Mesodermal cell (in vitro differentiated cells): ENCODE data around the gene NDST4.

Experiments used
- H3K27ac ChIP-seq: 2 replicates; pipeline ENCODE4 v1.7.0; 2013; ENCODE audit warnings: mild to moderate bottlenecking, low read depth, low read length, moderate library complexity; ENCODE audit not compliant: severe bottlenecking
- H3K36me3 ChIP-seq: 2 replicates; pipeline ENCODE4 v1.7.1; 2013; ENCODE audit warnings: mild to moderate bottlenecking, low read length, moderate library complexity; ENCODE audit not compliant: control insufficient read depth, insufficient read depth
- H3K4me1 ChIP-seq: one replicate; pipeline ENCODE4 v1.7.1; 2013; ENCODE audit warnings: mild to moderate bottlenecking, low read length; ENCODE audit not compliant: insufficient read depth, control insufficient read depth, poor library complexity, severe bottlenecking
- H3K4me3 ChIP-seq: 2 replicates; pipeline ENCODE4 v1.7.0; 2013; ENCODE audit warnings: low read length, control low read depth, mild to moderate bottlenecking; ENCODE audit not compliant: insufficient read depth, poor library complexity, severe bottlenecking; ENCODE audit errors: extremely low read depth
- H3K9me3 ChIP-seq: 2 replicates; pipeline ENCODE4 v1.7.1; 2013; ENCODE audit warnings: mild to moderate bottlenecking, low read length, moderate library complexity; ENCODE audit not compliant: control insufficient read depth
- WGBS, 2 experiments: methylation state at CpG; one replicate each; pipeline ENCODE4 v1.1.5; 2013; ENCODE audit warnings: missing lambda C conversion rate in 2 of 2; ENCODE audit not compliant: insufficient coverage in 2 of 2; 5-methylcytosine and 5-hydroxymethylcytosine counted together

The NDST4 gene

DNA sequence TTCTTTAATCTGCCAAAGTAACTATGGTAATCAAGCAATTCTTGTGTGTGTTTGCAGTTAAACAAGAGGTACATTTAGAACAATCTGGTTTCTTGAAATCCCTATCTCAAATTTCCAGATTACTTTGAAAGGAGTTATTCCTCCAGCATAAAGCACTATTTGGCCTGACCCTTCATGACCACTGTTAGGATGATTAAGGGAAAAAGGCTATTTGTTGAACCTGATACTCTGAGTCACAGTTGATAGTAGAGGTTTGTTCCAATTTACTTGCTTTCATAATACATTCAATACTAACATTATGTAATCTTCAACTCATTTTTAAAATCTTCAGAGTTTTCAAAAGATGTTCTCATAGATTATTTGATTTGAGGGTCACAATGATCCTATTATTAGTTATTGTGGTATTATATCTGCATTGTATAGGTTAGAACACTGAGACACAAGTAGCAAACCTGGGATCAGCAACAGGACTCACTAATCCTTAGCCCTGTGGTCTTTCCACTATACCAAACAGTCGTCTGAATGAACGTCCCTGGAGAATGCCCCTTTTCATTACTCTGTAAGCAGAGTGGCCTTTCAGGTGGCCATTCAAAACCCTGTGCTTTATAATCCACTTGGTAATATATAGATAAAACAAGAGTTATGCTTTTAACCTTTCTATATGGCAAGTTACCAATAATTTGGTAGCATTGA, 8.1 kb upstream of the NDST4 start:
- Histone ChIP-seq H3K4me3 (no peak overlapping the region), H3K4me1 (no peaks in the 10 kb centered on the region), H3K9me3 (no peaks in the 10 kb centered on the region), H3K36me3 (no peaks in the 10 kb centered on the region), H3K27ac (no peak overlapping the region)
- 39% methylated on average over 2 of the region's 2 CpGs; no CpG with 5 or more reads in 1 of the 2 experiments for WGBS, 2 experiments

DNA sequence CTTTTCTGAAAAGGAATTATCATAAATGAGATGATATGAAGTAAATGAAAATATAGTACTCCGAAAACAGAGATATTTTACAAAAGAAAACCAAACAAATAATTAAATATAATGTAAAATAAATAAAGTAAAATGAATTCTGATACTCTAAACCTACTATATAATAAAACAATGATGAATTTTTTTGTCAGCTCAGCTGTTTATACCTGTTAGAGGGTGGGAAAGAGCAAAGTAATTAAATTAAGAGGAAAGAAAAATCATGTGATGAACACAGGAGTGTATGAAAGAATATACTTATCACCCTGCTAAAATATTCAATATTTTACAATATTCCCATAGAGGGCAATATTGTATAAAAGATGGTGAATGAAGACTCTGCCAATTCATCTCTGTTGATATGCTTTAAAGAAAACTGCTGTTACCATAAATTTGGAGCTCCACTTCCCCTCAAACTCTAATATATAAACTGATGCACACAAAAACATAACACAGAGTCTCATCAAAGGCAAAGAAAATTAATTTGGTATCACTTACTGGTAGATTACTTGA, 6.5 kb upstream of the NDST4 start:
- WGBS, 2 experiments: no CpG with 5 or more reads among the region's 1 CpG
- Histone ChIP-seq H3K4me1 (no peaks in the 10 kb centered on the region), H3K9me3 (no peaks in the 10 kb centered on the region), H3K36me3 (no peaks in the 10 kb centered on the region), H3K27ac (no peak overlapping the region), H3K4me3 (no peak overlapping the region)

DNA sequence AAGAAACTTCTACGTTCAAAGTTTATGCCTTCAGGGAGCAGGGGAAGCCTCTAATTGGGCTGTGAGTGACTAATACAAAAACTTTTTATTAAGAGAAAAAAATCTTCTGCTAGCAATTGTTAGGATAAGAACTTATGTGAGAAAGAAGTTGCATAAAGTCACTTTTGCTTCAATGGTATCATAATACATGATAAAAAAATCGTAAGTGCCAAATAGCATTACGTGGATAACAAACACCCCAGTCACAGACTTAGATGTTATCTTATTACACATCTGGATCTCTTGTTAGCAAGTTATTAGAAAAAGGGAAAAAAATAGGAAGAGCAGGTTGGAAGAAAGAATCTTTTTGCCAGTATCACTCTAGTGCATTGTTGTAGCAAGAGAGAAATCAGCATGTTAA, 4.2 kb upstream of the NDST4 start:
- Histone ChIP-seq H3K9me3 (no peaks in the 10 kb centered on the region), H3K36me3 (no peaks in the 10 kb centered on the region), H3K4me1 (no peaks in the 10 kb centered on the region), H3K4me3 (no peak overlapping the region), H3K27ac (no peak overlapping the region)
- no CpG with 5 or more reads among the region's 3 CpGs for WGBS, 2 experiments

DNA sequence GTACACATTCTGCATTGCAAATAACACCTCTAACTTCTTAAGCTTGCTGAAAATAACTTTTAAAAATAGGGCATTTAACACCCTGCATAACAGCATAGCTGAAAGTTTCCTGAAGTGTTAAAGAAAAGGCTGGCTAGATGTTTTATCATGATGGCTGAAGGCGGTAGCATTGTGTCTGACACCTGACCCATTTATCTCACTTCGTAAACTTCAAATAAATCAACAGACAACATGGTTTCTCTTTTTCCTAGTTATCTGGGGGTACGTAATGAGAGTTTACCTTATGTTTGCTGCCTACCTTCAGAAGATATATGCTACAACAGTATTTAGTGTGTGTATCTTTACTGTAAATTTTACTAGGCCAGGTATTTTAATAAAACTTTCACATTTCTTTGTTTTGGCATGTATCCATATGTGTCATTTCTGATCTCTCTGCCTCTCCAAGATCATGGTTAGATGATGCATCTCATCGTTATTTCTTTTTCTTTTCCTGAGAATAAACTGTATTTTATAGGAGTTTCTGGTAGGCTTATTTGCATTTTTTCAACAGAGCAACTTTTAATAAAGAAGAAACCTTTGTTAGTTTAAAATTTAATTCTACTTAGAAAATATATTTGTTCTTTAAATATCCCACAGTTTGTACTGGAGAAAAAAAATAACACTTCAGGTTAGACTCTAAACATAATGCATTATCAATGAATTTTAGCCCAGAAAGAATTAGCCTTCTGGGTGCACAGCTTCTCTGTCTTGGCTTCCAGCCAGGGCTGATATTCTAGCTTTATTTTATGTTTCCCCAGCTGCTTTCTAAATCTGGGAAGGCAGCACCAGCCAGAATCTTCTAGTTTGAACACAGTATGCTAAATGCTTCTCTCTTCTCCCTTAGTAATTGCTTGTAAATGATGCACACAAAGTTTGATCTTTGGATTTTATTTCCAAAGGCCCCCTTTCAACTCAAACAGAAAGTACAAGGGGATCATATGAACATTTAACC, 2.9 kb downstream of the NDST4 start:
- H3K27ac ChIP-seq: no peak overlapping the region

DNA sequence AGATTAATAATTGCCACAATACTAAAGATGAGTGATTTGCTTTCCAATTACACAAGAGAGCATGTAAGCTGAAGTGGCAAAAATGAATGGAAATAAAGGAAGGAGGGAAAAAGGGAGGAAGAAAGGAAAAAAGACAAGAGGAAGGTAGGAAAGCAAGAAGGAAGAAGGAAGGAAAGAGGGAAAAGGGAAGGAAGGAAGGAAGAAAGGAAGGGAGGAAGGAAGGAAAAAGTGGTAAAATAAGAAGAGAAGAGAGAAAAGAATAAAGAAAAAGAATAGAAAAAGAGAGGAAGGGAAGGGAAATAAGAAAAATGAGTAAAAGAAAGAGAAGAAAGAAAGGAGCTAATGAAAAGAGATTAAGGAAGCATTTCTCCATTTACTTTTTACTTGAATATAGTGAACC, 4.6 kb downstream of the NDST4 start:
- Histone ChIP-seq H3K36me3 (no peaks in the 10 kb centered on the region), H3K4me3 (no peak overlapping the region), H3K4me1 (no peaks in the 10 kb centered on the region), H3K27ac (no peak overlapping the region), H3K9me3 (no peaks in the 10 kb centered on the region)

More for the DNA sequence above, 2.9 kb downstream of the NDST4 start:
- WGBS, 2 experiments: no CpG with 5 or more reads among the region's 4 CpGs
- H3K4me3 ChIP-seq: no peak overlapping the region
- H3K9me3 ChIP-seq: no peaks in the 10 kb centered on the region
- no peaks in the 10 kb centered on the region for H3K36me3 ChIP-seq
- H3K4me1 ChIP-seq: no peaks in the 10 kb centered on the region

DNA sequence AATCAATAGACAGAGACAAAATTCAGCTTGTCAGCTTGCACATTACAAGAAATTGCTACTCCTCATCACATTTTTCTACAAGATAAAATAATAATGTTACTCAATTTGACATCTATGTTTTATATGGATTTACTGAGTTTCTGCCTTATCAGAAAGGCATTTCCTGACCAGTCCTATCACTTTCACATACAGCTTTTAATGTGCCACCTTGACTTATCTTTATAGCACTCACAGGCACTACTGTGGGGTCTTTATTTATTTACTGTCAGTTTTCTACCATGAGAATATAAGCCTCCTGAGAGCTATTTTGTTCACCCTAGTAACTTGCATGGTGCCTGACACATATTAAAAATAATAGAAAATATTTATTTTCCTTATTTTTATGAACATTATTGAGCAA, 6.0 kb downstream of the NDST4 start:
- Histone ChIP-seq H3K4me3 (no peak overlapping the region), H3K4me1 (no peaks in the 10 kb centered on the region), H3K27ac (no peak overlapping the region), H3K36me3 (no peaks in the 10 kb centered on the region), H3K9me3 (no peaks in the 10 kb centered on the region)

DNA sequence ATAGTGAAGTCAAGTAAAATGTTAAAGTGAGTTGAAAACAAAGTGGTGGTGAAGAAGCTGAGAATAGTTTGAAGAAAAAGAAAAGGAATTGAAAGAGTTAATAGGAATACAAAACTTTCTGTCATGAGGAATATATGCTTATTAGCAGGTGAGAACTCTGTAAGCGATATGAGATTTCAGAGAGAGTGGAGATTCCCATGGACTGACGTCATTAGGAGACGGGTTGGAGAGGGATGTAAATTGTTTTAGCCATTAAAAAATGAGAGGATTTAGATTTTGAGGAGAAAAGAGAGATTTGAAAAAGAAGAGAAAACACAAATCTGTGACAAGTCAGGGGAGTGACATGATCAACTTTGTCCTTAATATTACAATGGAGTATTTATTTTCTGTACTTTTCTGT, 11.7 kb downstream of the NDST4 start:
- Histone ChIP-seq H3K4me3 (no peak overlapping the region), H3K36me3 (no peaks in the 10 kb centered on the region), H3K4me1 (no peaks in the 10 kb centered on the region), H3K27ac (no peak overlapping the region), H3K9me3 (no peaks in the 10 kb centered on the region)
- WGBS, 2 experiments: 86 to 93% methylated on average over 3 of the region's 3 CpGs

DNA sequence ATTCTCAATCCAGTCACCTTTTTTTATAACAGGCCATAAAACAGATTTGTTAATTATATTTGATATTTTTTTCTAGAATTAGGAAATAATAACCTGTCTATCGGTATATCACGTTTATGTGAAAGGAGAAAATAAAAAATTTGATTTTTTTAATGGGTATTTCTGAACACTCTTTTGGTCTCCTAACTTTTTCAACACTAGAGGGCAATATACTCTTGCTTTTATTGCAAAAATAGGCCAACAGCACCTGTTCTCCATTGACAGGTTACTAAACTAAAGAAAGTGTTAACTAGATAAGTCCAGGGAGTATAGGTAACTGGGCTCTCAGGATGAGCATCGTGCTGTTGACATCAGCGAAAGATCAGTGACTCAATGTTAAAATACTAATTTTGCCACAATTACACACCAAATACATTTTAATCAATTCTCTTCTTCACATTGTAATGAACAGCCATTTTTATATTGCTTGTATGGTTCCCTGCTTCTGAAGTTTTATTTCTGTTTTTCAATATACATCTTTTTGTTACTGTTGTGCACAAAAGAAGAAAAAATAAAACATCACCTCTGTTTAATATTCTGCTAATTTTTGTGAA, 22.8 kb downstream of the NDST4 start:
- 20 to 42% methylated on average over 1 to 2 of the region's 4 CpGs for WGBS, 2 experiments
- no peak overlapping the region for H3K27ac ChIP-seq
- H3K36me3 ChIP-seq: no peaks in the 10 kb centered on the region
- H3K4me3 ChIP-seq: no peak overlapping the region
- no peaks in the 10 kb centered on the region for H3K4me1 ChIP-seq
- H3K9me3 ChIP-seq: no peaks in the 10 kb centered on the region

DNA sequence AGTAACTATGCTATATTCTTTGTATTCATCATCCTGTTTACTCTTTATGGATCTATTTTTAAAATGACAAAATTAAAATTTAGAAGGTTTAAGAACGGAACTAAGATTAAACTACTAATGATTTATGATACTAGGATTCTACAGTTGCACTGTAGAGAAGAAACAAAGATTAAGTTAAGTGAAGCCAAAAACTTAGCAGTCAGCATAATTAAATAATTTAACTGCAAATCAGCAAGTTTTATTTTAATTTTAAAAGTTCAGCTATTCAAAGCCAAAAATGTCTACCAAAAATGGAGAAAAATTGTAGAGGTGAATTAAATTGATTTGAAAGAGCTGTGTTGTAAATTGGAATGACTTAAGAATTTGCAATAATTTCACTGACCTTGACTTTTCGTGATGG, 30.8 kb downstream of the NDST4 start:
- H3K27ac ChIP-seq: no peak overlapping the region
- H3K4me1 ChIP-seq: no peaks in the 10 kb centered on the region
- no peak overlapping the region for H3K4me3 ChIP-seq
- WGBS, 2 experiments: no CpG with 5 or more reads among the region's 2 CpGs
- H3K36me3 ChIP-seq: no peaks in the 10 kb centered on the region
- H3K9me3 ChIP-seq: peaks cover 3% of the 10 kb centered on the region

DNA sequence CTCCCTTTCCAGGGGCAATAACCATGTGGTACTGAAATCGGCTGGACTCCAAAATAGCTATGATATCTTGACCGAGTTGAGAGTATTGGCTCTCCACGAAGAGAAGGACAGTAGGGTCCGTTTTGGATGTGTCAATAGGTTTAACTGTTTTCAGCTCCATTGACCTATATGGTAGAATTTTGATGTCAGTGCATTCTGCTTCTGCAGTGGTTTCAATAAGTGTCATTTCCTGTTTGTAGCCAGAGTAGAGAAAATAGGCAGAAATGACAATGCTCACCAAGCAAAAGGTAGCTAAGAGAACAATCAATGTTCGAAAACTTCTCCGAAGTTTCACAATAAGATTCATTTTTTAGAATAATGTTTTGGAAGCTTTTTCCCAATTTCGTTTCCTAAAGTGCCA, 36.7 kb downstream of the NDST4 start:
- no peaks in the 10 kb centered on the region for H3K36me3 ChIP-seq
- no peaks in the 10 kb centered on the region for H3K9me3 ChIP-seq
- H3K27ac ChIP-seq: no peak overlapping the region
- H3K4me1 ChIP-seq: no peaks in the 10 kb centered on the region
- WGBS, 2 experiments: 92 to 96% methylated on average over 4 of the region's 7 CpGs
- H3K4me3 ChIP-seq: no peak overlapping the region
